GM12872 (cell line): ENCODE results near the gene LLCFC1.

Source experiments
- CTCF ChIP-seq: IDR thresholded peaks from 3 replicates; pipeline ENCODE4 v1.5.1; 2011; ENCODE audit warnings: low read depth, mild to moderate bottlenecking, low read length, moderate library complexity; ENCODE audit not compliant: insufficient read depth

Gene LLCFC1

GRCh38 chr7:142939226-142939910, at the start of gene LLCFC1:
TSS of gene LLCFC1 (plus strand) at chr7:142939484. CDS start at chr7:142939622, 138 bp downstream.
- peak; percentile 43; the same call in 2 of the 3 replicates for TF ChIP-seq CTCF

GRCh38 chr7:142889816-142890215, 49.5 kb upstream of the LLCFC1 start:
- TF ChIP-seq CTCF: no peak

GRCh38 chr7:142890874-142891485, 48.3 kb upstream of the LLCFC1 start:
- no peak for TF ChIP-seq CTCF

- no peak for TF ChIP-seq CTCF
Measured at GRCh38 chr7:142891490-142892082, 47.7 kb upstream of the LLCFC1 start.

GRCh38 chr7:142892951-142893350, 46.3 kb upstream of the LLCFC1 start:
- TF ChIP-seq CTCF: no peak

GRCh38 chr7:142894112-142894984, 44.9 kb upstream of the LLCFC1 start:
- no peak for TF ChIP-seq CTCF
